ENCODE data around the gene TDRD9. TPM values are rescaled to one million over a fixed set of nuclear protein-coding genes. Genes with fewer than 3 reads are reported as not detected.

The TDRD9 gene
- total and polyA plus RNA-seq, 2 experiments from 2014 or later = 0.24 TPM; not detected in 1

- H3K4me1 ChIP-seq (ENCODE audit: insufficient read depth) = no peaks in the 10 kb centered on the region
Measured at GRCh38 chr14:103948442-103948841, 20.2 kb downstream of the TDRD9 start.

More at GRCh38 chr14:103948442-103948841, 20.2 kb downstream of the TDRD9 start:
- Mint-ChIP-seq H3K4me3 (no peak overlapping the region), H3K27ac (no peak overlapping the region), H3K9me3 (peaks cover 12% of the 10 kb centered on the region; the same call in 2 of the 3 replicates), H3K4me1 (no peaks in the 10 kb centered on the region), H3K36me3 (ENCODE audit: low read depth) (no peaks in the 10 kb centered on the region; the same call in 2 of the 3 replicates), H3K27me3 (ENCODE audit: insufficient read depth, low read depth, poor library complexity) (no peaks in the 10 kb centered on the region)
- no peaks in the 10 kb centered on the region for H3K27me3 ChIP-seq (ENCODE audit: insufficient read depth)
- no peak for ATAC-seq
- no peaks in the 10 kb centered on the region for H3K79me2 ChIP-seq (replicated peaks; ENCODE audit: insufficient read depth)
- no peaks in the 10 kb centered on the region for H4K20me1 ChIP-seq (replicated peaks; ENCODE audit: insufficient read depth)
- no peak overlapping the region for H3K27ac ChIP-seq (ENCODE audit: low read depth)
- H3K4me3 ChIP-seq = no peak overlapping the region
- no peak for DNase-seq (ENCODE audit: low spot score)
- no peak overlapping the region for H2AFZ ChIP-seq
- H3F3A ChIP-seq (replicated peaks; ENCODE audit: low read depth) = no peaks in the 10 kb centered on the region
- H3K36me3 ChIP-seq (ENCODE audit: insufficient read depth) = no peaks in the 10 kb centered on the region
- no peak overlapping the region for H3K4me2 ChIP-seq
- TF ChIP-seq EZH2 (IDR thresholded peaks at IDR 0.05; ENCODE audit: low read depth, unreplicated experiment) (no peak), CREB1 (CRISPR knock-in tag; IDR thresholded peaks at IDR 0.05; ENCODE audit: low read depth) (no peak), NANOG (IDR thresholded peaks at IDR 0.05; ENCODE audit: borderline replicate concordance) (no peak), ZNF114 (CRISPR knock-in tag; IDR thresholded peaks at IDR 0.05) (no peak), REST (IDR thresholded peaks at IDR 0.05; ENCODE audit: unreplicated experiment) (no peak), JUNB (IDR thresholded peaks at IDR 0.05; ENCODE audit: unreplicated experiment) (no peak), EZH2phosphoT487 (IDR thresholded peaks at IDR 0.05; ENCODE audit: unreplicated experiment) (no peak), ZNF462 (CRISPR knock-in tag; IDR thresholded peaks at IDR 0.05) (no peak), ZNF331 (CRISPR knock-in tag; IDR thresholded peaks at IDR 0.05; ENCODE audit: low read depth) (no peak), STAT1 (IDR thresholded peaks at IDR 0.05; ENCODE audit: unreplicated experiment) (no peak), POLR2AphosphoS5 (IDR thresholded peaks at IDR 0.05; ENCODE audit: low read depth) (no peak), ETS1 (IDR thresholded peaks at IDR 0.05) (no peak), CTCF (conservative IDR thresholded peaks at IDR 0.05; ENCODE audit: low read depth in 2 of 2) (no peak)
- H3K9me2 ChIP-seq (ENCODE audit: insufficient read depth) = no peaks in the 10 kb centered on the region

All from GM23338 (cell line).